ENCODE results near the gene AHCYL2.
A peak's percentile ranks its signal among the peaks of the same experiment; 100 is the strongest.

AHCYL2 gene

GRCh38 chr7:129224251-129225205 is at the start of gene AHCYL2:
AHCYL2 (plus strand) TSS chr7:129225030.
- peak; percentile 95 for DNase-seq

GRCh38 chr7:129176916-129177710 is 47.7 kb upstream of the AHCYL2 start:
- DNase-seq = no peak

GRCh38 chr7:129184981-129185670 is 39.7 kb upstream of the AHCYL2 start:
- DNase-seq = no peak

- DNase-seq = no peak
These were observed 38.0 kb upstream of the AHCYL2 start for GRCh38 chr7:129186749-129187260.

GRCh38 chr7:129187681-129188371 is 37.0 kb upstream of the AHCYL2 start:
- DNase-seq = no peak

GRCh38 chr7:129188372-129188891 is 36.4 kb upstream of the AHCYL2 start, which contains the start of gene SMO:
SMO (plus strand) TSS chr7:129188633; CDS start chr7:129189152, 519 bp downstream.
- DNase-seq = no peak

- no peak for DNase-seq
These were observed 35.8 kb upstream of the AHCYL2 start for GRCh38 chr7:129188892-129189660.

GRCh38 chr7:129189661-129190310 is 35.0 kb upstream of the AHCYL2 start:
- no peak for DNase-seq

GRCh38 chr7:129191272-129191671 is 33.6 kb upstream of the AHCYL2 start:
- no peak for DNase-seq

- no peak for DNase-seq
These were observed 30.9 kb upstream of the AHCYL2 start for GRCh38 chr7:129193892-129194291.

- DNase-seq = no peak
These were observed 27.1 kb upstream of the AHCYL2 start for GRCh38 chr7:129197771-129198170.

- no peak for DNase-seq
These were observed 25.4 kb upstream of the AHCYL2 start for GRCh38 chr7:129199406-129199805.

- no peak for DNase-seq
These were observed 22.6 kb upstream of the AHCYL2 start for GRCh38 chr7:129202058-129202777.

- DNase-seq = no peak
These were observed 21.6 kb upstream of the AHCYL2 start for GRCh38 chr7:129203050-129203741.

GRCh38 chr7:129205126-129205818 is 19.6 kb upstream of the AHCYL2 start:
- DNase-seq = no peak

- DNase-seq = no peak
These were observed 18.6 kb upstream of the AHCYL2 start for GRCh38 chr7:129205987-129206785.

- DNase-seq = no peak
These were observed 16.2 kb upstream of the AHCYL2 start for GRCh38 chr7:129208667-129209066.

Data from OCI-M1 (cell line).